Heart left ventricle (tissue), 13 donors: ENCODE measurements around the gene TM9SF4.

Experiments used
- CTCF ChIP-seq, 12 donors: fragments of 200-600 bp; sonication (generic) in 4 of 12; IDR thresholded peaks; one replicate each; pipeline versions ENCODE4 v1.5.0 to v1.8.0; 2018 to 2022; ENCODE audit warnings: antibody characterized with exemption in 12 of 12, mild to moderate bottlenecking in 5 of 12
- POLR2A ChIP-seq, 2 donors: fragments of 450-650 bp; IDR thresholded peaks; one replicate each; pipeline ENCODE4 v1.6.1; 2017; ENCODE audit warnings: antibody characterized with exemption in 2 of 2, mild to moderate bottlenecking in 2 of 2, moderate library complexity in 2 of 2
- donor health status: ischemic (EF 13 %, LVEDD 7.1; RV severe dilation, severe dysfunction).
- donor health status: DM: no; HTN: yes; CAD: no.
- donor health status: DM: no; HTN: no; CAD: no.
- donor health status: ischemic (EF 25% LVEDD 6.9; RV normal size, moderate dysfunction).
- donor health status: ischemic (EF 25% LVEDD 5.7; RV mildly dilated, moderate dysfunction).
- donor health status: ischemic (EF 35%, LVEDD 5.7; RV mildly dilated, moderate dysfunction).
- donor health status: nonischemic (EF 11% LVEDD 7.7; RV severe dilation, severe dysfunction).
- donor health status: DM: yes; HTN: yes; CAD: no.
- donor health status: PGD.
- donor health status: ischemic (EF 29% LVEDD 5.4; RV normal size, mild dysfunction).
- donor health status: nonischemic (EF 23%, LVEDD 6.1; RV moderate dilation, normal function).

GRCh38 chr20:32064667-32065066 lies 44.8 kb upstream of the TM9SF4 start:
- no peak for TF ChIP-seq CTCF (IDR thresholded peaks at IDR 0.05)
- TF ChIP-seq POLR2A (IDR thresholded peaks at IDR 0.05) = no peak
